Measurements from ENCODE around the gene IL17RA.

Gene IL17RA

GRCh38 chr22:17106161-17106784 lies 21.5 kb downstream of the IL17RA start:
- no peak for DNase-seq (ENCODE audit: low read depth in 2 of 2)

DNA sequence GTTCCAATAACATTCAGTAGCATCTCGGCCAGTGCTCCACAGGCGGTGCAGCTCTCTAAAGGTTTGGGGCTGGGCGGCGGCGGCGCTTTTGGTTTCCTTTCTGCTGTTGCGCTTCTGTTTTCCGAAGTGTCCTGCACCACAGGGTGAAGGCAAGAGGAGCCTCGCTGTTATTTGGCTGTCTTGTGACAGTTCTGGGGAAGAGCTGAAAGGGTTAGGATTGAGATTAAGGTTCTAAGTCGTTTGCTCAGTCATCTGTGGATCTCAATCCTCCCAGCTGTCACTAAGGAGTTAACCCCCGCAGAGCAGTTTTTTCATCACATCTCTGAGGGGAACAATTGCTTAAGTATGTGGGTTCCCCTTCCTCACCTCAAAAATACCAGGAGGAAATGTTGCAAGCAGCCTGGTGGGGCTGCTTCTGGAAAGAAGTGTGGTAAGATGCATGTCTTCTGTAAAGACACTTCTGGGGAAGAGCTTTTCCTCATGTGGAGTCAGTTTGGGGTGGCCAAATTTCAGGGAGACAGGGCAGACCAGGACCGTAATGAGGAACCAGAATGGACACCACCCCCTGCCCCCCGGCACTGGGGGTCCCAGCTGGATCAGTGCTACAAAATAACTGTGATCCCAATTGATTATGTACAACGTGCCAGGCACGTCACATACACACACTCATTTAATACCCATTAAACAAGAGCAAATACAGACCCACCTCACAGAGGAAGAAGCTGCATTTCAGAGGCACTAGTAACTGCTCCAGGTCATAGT lies 22.2 kb downstream of the IL17RA start:
- no peak for DNase-seq (ENCODE audit: low read depth in 2 of 2)

GRCh38 chr22:17107547-17107810 lies 22.7 kb downstream of the IL17RA start:
- no peak for DNase-seq (ENCODE audit: low read depth in 2 of 2)

DNA sequence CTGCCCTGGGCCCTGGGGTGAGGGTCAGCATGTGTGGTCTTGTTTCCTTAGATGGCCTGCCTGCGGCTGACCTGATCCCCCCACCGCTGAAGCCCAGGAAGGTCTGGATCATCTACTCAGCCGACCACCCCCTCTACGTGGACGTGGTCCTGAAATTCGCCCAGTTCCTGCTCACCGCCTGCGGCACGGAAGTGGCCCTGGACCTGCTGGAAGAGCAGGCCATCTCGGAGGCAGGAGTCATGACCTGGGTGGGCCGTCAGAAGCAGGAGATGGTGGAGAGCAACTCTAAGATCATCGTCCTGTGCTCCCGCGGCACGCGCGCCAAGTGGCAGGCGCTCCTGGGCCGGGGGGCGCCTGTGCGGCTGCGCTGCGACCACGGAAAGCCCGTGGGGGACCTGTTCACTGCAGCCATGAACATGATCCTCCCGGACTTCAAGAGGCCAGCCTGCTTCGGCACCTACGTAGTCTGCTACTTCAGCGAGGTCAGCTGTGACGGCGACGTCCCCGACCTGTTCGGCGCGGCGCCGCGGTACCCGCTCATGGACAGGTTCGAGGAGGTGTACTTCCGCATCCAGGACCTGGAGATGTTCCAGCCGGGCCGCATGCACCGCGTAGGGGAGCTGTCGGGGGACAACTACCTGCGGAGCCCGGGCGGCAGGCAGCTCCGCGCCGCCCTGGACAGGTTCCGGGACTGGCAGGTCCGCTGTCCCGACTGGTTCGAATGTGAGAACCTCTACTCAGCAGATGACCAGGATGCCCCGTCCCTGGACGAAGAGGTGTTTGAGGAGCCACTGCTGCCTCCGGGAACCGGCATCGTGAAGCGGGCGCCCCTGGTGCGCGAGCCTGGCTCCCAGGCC lies 23.7 kb downstream of the IL17RA start:
- DNase-seq (ENCODE audit: low read depth in 2 of 2), result no peak

GRCh38 chr22:17109113-17109865 lies 24.5 kb downstream of the IL17RA start:
- DNase-seq (ENCODE audit: low read depth in 2 of 2), result no peak

- DNase-seq (ENCODE audit: low read depth in 2 of 2), result no peak
Observed at GRCh38 chr22:17109976-17110375, 25.2 kb downstream of the IL17RA start.

DNA sequence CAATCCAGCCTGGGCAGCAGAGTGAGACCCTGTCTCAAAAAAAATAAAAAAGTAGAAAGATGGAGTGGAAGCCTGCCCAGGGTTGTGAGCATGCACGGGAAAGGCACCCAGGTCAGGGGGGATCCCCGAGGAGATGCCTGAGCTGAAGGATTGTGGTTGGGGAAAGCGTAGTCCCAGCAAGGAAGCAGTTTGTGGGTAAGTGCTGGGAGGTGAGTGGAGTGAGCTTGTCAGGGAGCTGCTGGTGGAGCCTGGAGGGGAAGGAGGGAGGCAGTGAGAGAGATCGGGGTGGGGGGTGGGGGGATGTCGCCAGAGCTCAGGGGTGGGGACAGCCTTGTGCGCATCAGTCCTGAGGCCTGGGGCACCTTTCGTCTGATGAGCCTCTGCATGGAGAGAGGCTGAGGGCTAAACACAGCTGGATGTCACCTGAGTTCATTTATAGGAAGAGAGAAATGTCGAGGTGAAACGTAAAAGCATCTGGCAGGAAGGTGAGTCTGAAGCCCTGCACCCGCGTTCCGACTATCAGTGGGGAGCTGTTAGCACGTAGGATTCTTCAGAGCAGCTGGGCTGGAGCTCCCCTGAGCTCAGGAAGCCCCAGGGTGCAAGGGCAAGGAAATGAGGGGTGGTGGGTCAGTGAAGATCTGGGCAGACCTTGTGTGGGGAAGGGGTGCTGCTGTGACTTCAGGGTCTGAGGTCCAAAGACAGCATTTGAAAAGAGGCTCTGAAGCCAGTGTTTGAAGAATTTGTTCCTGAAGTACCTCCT lies 26.2 kb downstream of the IL17RA start:
- DNase-seq (ENCODE audit: low read depth in 2 of 2), result no peak

DNA sequence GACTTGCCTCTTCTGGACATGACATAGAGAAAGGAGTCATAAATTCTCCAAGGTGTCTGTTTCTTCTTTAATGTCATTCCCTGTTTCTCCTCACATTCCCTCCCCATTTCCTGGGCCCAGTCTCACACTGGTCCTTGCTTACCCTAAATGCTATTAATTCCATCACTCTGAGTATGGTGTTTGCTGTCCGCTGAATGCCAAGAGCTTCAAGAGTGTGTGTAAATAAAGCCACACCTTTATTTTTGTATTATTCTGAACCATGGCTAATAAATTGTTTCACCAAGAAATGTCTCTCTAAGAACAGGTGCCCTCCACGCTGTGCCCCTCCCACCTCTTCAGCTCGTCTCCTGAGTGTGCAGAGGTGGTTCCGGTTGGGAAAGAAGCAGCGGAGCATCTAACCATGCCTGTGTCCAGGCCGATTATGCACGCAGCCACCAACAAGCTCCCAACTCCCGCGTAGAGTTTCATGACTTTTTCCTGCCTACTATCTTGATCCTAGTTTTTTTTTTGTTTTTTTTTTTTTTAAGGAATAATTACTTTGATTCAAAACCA lies 27.8 kb downstream of the IL17RA start:
- no peak for DNase-seq (ENCODE audit: low read depth in 2 of 2)

DNA sequence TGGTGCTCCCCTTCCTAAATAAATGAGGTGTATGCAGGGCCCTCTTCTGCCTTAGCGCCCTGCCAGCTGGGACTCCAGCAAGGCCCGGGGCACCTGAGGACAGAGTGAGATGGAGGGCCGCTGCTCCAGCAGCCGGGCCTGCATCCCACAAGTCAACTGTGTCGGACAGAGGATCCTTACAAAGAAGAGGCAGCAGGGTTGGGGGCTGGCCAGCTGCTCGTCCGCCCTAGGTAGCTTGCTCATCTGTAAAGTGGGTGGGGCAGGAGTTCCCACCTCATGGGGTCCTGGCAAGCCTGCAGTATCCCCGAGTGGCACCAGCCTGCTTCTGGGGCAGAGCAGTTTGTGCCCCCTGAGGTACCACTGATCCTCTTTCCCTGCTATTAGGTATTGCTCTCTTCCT lies 28.8 kb downstream of the IL17RA start:
- DNase-seq (ENCODE audit: low read depth in 2 of 2), result no peak

DNA sequence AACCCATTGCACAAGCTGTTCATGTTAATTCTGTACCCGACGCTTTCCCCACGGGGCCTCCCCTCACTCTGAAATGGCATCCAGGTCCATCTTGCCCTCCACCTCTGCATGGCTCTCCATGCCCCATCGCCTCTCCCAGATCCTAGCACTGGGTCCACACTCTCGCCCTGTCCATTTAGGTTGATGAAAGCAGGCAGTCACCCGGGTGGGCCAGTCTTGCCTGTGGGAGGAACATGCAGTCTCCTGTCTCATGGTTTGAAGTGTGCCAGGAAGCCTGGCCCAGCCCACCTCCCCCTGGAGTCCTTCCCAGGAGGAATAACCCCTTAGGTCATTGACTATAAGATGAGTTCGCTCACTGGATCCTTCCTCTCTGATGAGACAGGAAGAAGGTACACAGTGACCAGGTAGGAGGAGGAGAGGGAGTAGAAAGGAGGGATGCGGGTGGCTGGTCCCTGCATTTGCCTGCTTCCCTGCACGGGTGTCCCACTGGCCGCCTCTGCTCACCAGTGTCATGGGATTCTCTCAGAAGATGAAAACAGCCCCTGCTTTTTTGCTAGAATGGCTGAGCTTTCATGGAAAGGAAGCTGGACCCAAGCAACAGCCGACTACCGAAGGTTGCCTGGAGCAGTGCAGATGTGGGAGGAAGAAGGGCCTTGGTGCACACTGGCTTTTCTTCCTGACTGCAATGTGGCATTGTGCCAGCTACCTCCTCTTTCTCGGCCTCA lies 29.5 kb downstream of the IL17RA start:
- DNase-seq (ENCODE audit: low read depth in 2 of 2), result no peak

- no peak for DNase-seq (ENCODE audit: low read depth in 2 of 2)
Observed at GRCh38 chr22:17114898-17115235, 30.1 kb downstream of the IL17RA start.

DNA sequence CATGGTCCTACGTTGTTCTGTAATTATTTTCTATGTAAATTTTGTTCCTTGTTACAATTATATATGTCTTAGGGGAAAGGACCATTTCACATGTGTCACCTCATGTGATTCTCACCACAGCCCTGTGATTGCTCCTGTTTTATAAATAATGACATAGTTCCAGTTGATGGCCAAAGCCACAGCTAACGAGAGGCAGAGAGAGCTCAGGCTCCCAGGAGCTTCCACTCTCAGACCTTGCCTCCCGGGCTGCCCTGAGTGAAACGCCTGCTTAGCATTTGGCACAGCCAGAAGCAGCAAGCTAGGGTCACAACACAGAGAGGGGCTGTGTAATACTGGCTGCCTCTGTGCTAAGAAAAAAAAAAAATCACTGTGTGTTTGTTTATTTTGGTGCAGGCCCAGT lies 30.4 kb downstream of the IL17RA start:
- DNase-seq (ENCODE audit: low read depth in 2 of 2), result no peak

- DNase-seq (ENCODE audit: low read depth in 2 of 2), result no peak
Observed at GRCh38 chr22:17115945-17116565, 31.3 kb downstream of the IL17RA start.

GRCh38 chr22:17116572-17117330 lies 32.0 kb downstream of the IL17RA start:
- DNase-seq (ENCODE audit: low read depth in 2 of 2), result no peak

GRCh38 chr22:17117400-17117799 lies 32.6 kb downstream of the IL17RA start:
- DNase-seq (ENCODE audit: low read depth in 2 of 2), result no peak

DNA sequence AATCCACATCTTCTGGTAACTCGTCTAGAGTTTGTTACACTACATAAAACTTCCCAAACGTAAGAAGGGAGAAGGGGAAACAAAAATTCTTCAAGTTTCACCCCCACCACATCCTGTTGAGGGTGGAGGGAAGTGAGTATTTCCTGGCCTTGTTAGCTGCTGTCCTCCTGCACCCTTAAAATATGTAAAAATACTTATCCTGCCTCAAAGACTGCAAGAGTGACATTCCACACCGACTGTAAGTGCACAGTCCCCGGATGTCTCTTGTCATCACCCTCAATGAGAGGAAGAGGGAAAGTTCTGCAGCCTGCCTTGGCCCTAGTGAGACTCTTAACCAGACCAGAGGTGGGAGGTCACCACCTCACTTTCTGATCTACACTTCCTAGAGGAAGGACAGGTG lies 33.1 kb downstream of the IL17RA start:
- no peak for DNase-seq (ENCODE audit: low read depth in 2 of 2)

DNA sequence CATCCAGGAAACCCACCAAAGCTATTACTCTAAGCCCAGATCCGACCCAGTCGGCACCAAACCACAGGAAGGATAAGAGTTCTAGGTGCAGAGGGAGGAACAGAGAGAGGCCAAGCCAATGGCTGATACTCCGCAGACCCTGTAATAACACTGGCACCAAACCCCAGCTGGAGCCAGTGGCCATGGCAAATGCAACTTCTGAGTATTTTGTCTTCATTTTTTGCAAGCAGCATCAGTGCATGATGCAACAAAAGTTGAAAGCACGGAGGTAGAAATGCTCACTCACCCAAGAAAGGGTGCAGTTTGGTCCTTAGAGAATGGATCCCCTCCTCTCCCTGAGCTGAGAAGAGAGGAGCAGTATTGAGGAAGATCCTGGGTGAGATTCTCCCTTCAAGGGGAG lies 33.5 kb downstream of the IL17RA start:
- DNase-seq (ENCODE audit: low read depth in 2 of 2), result no peak

DNA sequence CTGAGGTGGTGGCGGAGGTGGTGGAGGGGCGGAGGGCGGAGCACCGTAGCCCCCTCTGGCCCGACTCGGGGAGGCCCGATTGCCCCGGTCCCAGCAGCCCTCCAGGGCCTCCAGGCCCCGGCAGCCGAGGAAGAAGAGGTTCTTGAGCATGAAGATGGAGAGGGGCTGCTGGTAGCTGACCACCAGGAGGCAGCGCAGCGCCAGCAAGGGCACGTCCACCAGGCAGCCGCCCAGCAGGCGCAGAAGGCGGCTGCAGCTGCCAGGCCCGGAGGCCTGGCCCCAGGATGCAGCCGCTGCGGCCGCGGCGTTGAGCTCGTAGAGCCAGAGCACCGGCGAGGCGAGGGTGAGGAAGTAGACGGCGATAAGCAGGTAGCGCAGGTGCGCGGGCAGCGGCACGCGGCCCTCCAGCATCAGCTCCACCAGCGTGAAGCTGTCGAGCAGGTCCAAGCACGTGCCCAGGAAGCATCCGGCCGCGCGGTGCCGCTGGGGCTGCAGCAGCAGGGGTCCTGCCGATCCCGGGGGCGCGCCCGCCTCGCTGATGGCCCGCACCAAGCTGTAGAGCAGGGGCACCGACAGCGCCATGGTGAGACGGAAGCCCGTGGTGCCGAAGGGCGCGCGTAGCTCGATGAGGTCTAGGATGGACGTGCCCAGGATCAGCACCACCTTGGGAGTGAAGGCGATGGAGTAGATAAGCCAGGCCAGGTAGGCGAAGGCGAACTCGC lies 34.8 kb downstream of the IL17RA start:
- DNase-seq (ENCODE audit: low read depth in 2 of 2), result no peak

DNA sequence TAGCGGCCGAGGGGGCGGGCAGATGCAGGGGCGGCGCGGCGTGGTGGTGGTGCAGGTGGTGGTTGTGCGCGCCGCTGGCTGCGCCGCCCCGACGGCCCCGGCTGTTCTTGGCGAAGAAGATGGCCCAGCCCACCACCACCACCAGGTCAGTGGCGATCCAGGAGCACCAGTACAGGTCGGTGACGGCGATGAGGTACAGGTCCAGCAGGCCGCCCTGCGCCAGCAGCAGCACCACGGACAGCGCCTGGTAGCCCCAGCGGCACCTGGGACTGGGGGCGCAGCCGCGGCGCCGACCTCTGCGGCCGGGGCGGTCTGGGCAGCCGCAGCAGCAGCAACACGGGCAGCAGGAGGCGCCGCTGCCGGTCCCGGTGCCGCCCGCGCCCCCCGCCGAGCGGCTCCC lies 35.5 kb downstream of the IL17RA start:
- DNase-seq (ENCODE audit: low read depth in 2 of 2), result peak in 1 of 2 donors; percentile 27
